Activated CD4-positive, alpha-beta memory T cell treated with anti-CD3 and anti-CD28 coated beads, Interleukin-2, amount 10 ng/mL, durations not matched to agents 7 days and 5 days (primary cell): ENCODE results near the gene ALAS1. TPM values are rescaled to one million over a fixed set of nuclear protein-coding genes. Genes with fewer than 3 reads are reported as not detected.
A peak's percentile ranks its signal among the peaks of the same experiment; 100 is the strongest.

ENCODE experiments used
- CTCF ChIA-PET: fragments of 350-600 bp; sonication (Branson Sonifier 250); formaldehyde crosslinking; loops from one replicate; lab custom pipeline; 2021; ENCODE audit warnings: antibody characterized with exemption, inconsistent platforms; lab: Charles Lee
- POLR2A ChIA-PET: fragments of 350-600 bp; sonication (Branson Sonifier 250); formaldehyde crosslinking; loops from one replicate; lab custom pipeline; 2021; ENCODE audit warnings: antibody characterized with exemption; lab: Charles Lee
- DNase-seq: peaks from one replicate; pipeline ENCODE4 v3.0.0-alpha.2; 2020
- H3K27ac Mint-ChIP-seq: one replicate; pipeline ENCODE4 v1.8.0; 2021; ENCODE audit warnings: mild to moderate bottlenecking, mixed read lengths
- H3K27me3 Mint-ChIP-seq: one replicate; pipeline ENCODE4 v1.8.0; 2021; ENCODE audit warnings: mixed read lengths
- H3K36me3 Mint-ChIP-seq: one replicate; pipeline ENCODE4 v1.8.0; 2021; ENCODE audit warnings: low read depth, mixed read lengths
- H3K4me1 Mint-ChIP-seq: one replicate; pipeline ENCODE4 v1.8.0; 2021; ENCODE audit warnings: mixed read lengths
- H3K4me3 Mint-ChIP-seq: one replicate; pipeline ENCODE4 v1.8.0; 2021; ENCODE audit warnings: mild to moderate bottlenecking, mixed read lengths
- H3K9me3 Mint-ChIP-seq: one replicate; pipeline ENCODE4 v1.8.0; 2021; ENCODE audit warnings: mixed read lengths
- total RNA-seq, 2 experiments: library from RNA; stranded (reverse); gene quantifications; one replicate each; pipeline ENCODE4 v1.2.3, GENCODE V29; 2021

ALAS1 gene
- total RNA-seq, 2 experiments from 2014 or later = 62.1 to 62.6 TPM

- no peaks in the 10 kb centered on the region for H3K9me3 Mint-ChIP-seq
- H3K27me3 Mint-ChIP-seq = no peaks in the 10 kb centered on the region
- ChIA-PET CTCF (interaction anchor here (0.7 to 2.6 kb wide), 4 partner anchors 11 to 133 kb away, joined by 3 to 16 read pairs (median 4); no protein-coding TSS in a partner anchor), POLR2A (interaction anchor here (1.1 to 1.6 kb wide), 3 partner anchors 9 to 15 kb away, joined by 3 to 5 read pairs (median 3); no protein-coding TSS in a partner anchor)
- H3K4me3 Mint-ChIP-seq = no peak overlapping the region
- H3K27ac Mint-ChIP-seq = no peak overlapping the region
- DNase-seq = no peak
- peaks cover 96% of the 10 kb centered on the region for H3K36me3 Mint-ChIP-seq
- peaks cover 49% of the 10 kb centered on the region for H3K4me1 Mint-ChIP-seq
Observed at GRCh38 chr3:52205727-52206372, 7.9 kb downstream of the ALAS1 start.

GRCh38 chr3:52208556-52208955 is 10.6 kb downstream of the ALAS1 start:
- Mint-ChIP-seq H3K27ac (no peak overlapping the region), H3K36me3 (peaks cover 95% of the 10 kb centered on the region), H3K27me3 (no peaks in the 10 kb centered on the region), H3K4me1 (peaks cover 31% of the 10 kb centered on the region), H3K9me3 (no peaks in the 10 kb centered on the region), H3K4me3 (no peak overlapping the region)
- CTCF ChIA-PET = interaction anchor here (1.4 to 5.9 kb wide), 2 partner anchors 12 to 23 kb away, joined by 4 to 43 read pairs; no protein-coding TSS in a partner anchor
- POLR2A ChIA-PET = no interaction called here
- no peak for DNase-seq

- no peak for DNase-seq
- Mint-ChIP-seq H3K27me3 (no peaks in the 10 kb centered on the region), H3K27ac (no peak overlapping the region), H3K4me1 (peaks cover 27% of the 10 kb centered on the region), H3K4me3 (no peak overlapping the region), H3K9me3 (no peaks in the 10 kb centered on the region), H3K36me3 (peaks cover 96% of the 10 kb centered on the region)
- ChIA-PET CTCF (interaction anchor here (1.4 to 5.9 kb wide), 2 partner anchors 11 to 21 kb away, joined by 4 to 43 read pairs; no protein-coding TSS in a partner anchor), POLR2A (interaction anchor here (0.8 to 1.4 kb wide), 2 partner anchors 11 to 13 kb away, joined by 3 read pairs; no protein-coding TSS in a partner anchor)
Observed at GRCh38 chr3:52210037-52210436, 12.1 kb downstream of the ALAS1 start.

DNA sequence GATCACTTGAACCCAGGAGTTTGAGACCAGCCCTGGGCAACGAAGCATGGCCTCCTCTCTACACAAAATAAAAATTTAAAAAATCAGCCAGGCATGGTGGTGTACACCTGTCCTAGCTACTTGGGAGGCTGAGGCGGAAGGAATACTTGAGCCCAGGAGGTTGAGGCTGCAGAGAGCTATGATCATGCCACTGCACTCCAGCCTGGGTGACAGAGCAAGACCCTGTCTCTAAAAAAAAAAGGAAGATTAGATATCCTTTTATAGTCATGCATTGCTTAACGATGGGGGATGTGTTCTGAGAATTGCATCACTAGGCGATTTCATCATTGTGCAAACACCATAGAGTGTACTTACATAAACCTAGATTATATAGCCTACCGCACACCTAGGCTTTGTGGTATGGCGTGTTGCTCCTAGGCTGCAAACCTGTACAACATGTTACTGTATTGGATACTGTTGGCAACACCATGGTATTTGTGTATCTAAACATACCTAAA is 12.6 kb downstream of the ALAS1 start:
- peaks cover 96% of the 10 kb centered on the region for H3K36me3 Mint-ChIP-seq

DNA sequence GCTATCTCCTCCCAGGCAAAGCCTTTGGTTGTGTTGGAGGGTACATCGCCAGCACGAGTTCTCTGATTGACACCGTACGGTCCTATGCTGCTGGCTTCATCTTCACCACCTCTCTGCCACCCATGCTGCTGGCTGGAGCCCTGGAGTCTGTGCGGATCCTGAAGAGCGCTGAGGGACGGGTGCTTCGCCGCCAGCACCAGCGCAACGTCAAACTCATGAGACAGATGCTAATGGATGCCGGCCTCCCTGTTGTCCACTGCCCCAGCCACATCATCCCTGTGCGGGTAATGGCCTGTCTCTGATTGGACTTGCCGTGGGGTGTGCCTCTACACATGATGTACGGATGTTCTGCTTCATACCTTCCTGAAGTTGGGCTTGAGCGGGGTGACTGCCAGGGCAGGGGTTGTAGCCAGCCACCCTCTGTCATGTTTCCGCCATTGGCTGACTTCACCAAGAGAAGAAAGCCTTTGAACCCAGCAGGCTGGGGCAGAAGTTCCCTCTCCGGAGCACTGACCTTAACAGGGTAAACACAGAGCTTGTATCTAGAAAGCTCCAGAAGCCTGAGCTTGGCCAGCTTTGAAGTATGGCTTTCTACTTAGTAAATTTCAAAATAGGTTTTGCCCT is 13.4 kb downstream of the ALAS1 start:
- H3K27me3 Mint-ChIP-seq = no peaks in the 10 kb centered on the region
- no peak overlapping the region for H3K27ac Mint-ChIP-seq
- no peaks in the 10 kb centered on the region for H3K9me3 Mint-ChIP-seq
- peaks cover 91% of the 10 kb centered on the region for H3K36me3 Mint-ChIP-seq
- no peak overlapping the region for H3K4me3 Mint-ChIP-seq
- ChIA-PET POLR2A (interaction anchor here (1.0 kb wide), 1 partner anchor 155 kb away, joined by 3 read pairs; the partner anchor contains the start of gene DUSP7), CTCF (interaction anchor here (1.4 to 5.9 kb wide), 2 partner anchors 9 to 21 kb away, joined by 3 to 43 read pairs; no protein-coding TSS in a partner anchor)
- H3K4me1 Mint-ChIP-seq = peaks cover 28% of the 10 kb centered on the region
- no peak for DNase-seq

More for the DNA sequence above, 12.6 kb downstream of the ALAS1 start:
- Mint-ChIP-seq H3K27me3 (no peaks in the 10 kb centered on the region), H3K9me3 (no peaks in the 10 kb centered on the region), H3K4me1 (peaks cover 27% of the 10 kb centered on the region), H3K27ac (no peak overlapping the region), H3K4me3 (no peak overlapping the region)
- no peak for DNase-seq
- CTCF ChIA-PET = interaction anchor here (1.4 to 5.9 kb wide), 2 partner anchors 10 to 22 kb away, joined by 3 to 43 read pairs; no protein-coding TSS in a partner anchor
- POLR2A ChIA-PET = interaction anchor here (0.8 to 1.4 kb wide), 2 partner anchors 11 to 13 kb away, joined by 3 read pairs; no protein-coding TSS in a partner anchor

- H3K27ac Mint-ChIP-seq = no peak overlapping the region
- DNase-seq = no peak
- peaks cover 79% of the 10 kb centered on the region for H3K36me3 Mint-ChIP-seq
- POLR2A ChIA-PET = no interaction called here
- CTCF ChIA-PET = interaction anchor here (5.9 kb wide), 1 partner anchor 8 kb away, joined by 43 read pairs; no protein-coding TSS in a partner anchor
- peaks cover 41% of the 10 kb centered on the region for H3K4me1 Mint-ChIP-seq
- no peak overlapping the region for H3K4me3 Mint-ChIP-seq
- H3K9me3 Mint-ChIP-seq = no peaks in the 10 kb centered on the region
- H3K27me3 Mint-ChIP-seq = no peaks in the 10 kb centered on the region
Observed at GRCh38 chr3:52213005-52213404, 15.0 kb downstream of the ALAS1 start.

- peaks cover 70% of the 10 kb centered on the region for H3K36me3 Mint-ChIP-seq
Observed at GRCh38 chr3:52213901-52214300, 15.9 kb downstream of the ALAS1 start.

DNA sequence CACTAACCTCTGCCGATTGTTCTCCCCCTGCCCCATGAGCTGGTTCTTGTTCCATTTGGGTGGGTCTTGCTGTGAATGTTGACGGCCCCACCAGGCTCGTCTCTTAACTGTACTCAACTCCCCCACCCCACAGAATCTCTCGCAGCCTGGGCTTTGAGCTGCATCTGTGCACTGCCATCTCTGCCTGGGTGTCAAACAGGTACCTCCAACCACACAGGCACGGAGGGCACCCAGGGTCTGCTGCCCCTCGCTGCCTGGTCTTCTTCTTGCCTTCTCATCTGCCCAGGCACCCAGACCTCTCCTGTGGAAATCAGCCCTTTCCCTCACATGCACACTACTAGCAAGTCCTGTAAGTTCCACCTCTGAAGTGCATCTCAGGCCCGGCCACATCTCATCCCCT is 17.4 kb downstream of the ALAS1 start:
- Mint-ChIP-seq H3K4me3 (no peak overlapping the region), H3K36me3 (peaks cover 58% of the 10 kb centered on the region), H3K27ac (peak overlapping the region; percentile 65), H3K27me3 (no peaks in the 10 kb centered on the region), H3K4me1 (peaks cover 63% of the 10 kb centered on the region), H3K9me3 (no peaks in the 10 kb centered on the region)
- ChIA-PET POLR2A (interaction anchor here (0.8 to 1.1 kb wide), 2 partner anchors 10 to 62 kb away, joined by 3 read pairs; no protein-coding TSS in a partner anchor), CTCF (no interaction called here)
- DNase-seq = no peak

More at GRCh38 chr3:52213901-52214300, 15.9 kb downstream of the ALAS1 start:
- ChIA-PET CTCF (no interaction called here), POLR2A (no interaction called here)
- H3K9me3 Mint-ChIP-seq = no peaks in the 10 kb centered on the region
- no peaks in the 10 kb centered on the region for H3K27me3 Mint-ChIP-seq
- no peak overlapping the region for H3K4me3 Mint-ChIP-seq
- no peak for DNase-seq
- peaks cover 50% of the 10 kb centered on the region for H3K4me1 Mint-ChIP-seq
- no peak overlapping the region for H3K27ac Mint-ChIP-seq

DNA sequence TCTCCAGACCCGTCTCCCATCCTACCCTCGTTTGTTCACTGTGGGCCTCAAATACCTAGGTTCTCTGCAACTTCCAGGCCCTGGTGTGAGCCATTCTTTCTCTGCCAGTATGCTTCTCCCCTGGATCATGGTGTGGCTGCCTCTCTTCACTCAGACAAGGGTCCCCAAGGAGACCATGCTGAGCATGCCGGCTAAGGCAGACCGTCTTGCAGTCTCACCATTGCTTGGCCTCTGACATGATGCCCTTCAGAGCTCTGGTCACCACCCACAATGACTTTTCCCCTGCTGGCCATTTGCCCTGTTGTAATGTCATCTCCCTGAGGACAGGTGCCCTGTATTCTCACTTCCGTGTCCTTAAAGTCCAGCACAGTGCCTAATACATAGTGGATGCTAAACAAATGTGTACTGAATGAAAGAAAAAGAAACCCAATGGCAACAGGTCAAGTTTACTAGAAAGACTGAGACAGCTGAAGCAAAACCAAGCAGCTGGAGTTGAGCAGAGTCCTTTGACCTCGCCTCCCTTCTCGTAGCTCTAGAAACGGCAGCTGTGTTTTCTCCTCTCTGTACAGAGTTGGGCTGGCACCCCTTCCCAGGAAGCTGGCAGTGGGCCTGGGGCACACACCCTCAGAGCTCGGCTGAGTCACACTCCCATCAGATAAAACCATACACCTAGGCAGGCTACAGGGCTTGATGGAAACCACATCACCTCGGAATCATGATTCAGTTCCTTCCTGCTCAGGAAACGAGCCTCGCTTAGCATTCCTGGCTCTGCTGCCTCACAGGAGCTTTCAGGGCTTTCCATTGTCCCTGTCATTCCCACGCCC is 18.8 kb downstream of the ALAS1 start:
- H3K4me3 Mint-ChIP-seq = peak overlapping the region; percentile 65
- H3K27ac Mint-ChIP-seq = peak overlapping the region; percentile 97
- H3K4me1 Mint-ChIP-seq = peaks cover 77% of the 10 kb centered on the region
- no peaks in the 10 kb centered on the region for H3K27me3 Mint-ChIP-seq
- peak; percentile 64 for DNase-seq
- CTCF ChIA-PET = interaction anchor here (1.0 to 7.3 kb wide), 6 partner anchors 10 to 163 kb away, joined by 3 to 138 read pairs (median 6); no protein-coding TSS in a partner anchor
- POLR2A ChIA-PET = interaction anchor here (0.5 to 11.1 kb wide), 14 partner anchors 14 to 234 kb away, joined by 3 to 121 read pairs (median 3); partner anchors contain the start of genes DUSP7, RPL29, TWF2 and WDR82
- H3K36me3 Mint-ChIP-seq = peaks cover 44% of the 10 kb centered on the region
- no peaks in the 10 kb centered on the region for H3K9me3 Mint-ChIP-seq

- peak overlapping the region; percentile 65 for H3K4me3 Mint-ChIP-seq
- CTCF ChIA-PET = interaction anchor here (0.5 to 7.3 kb wide), 8 partner anchors 7 to 419 kb away, joined by 3 to 138 read pairs (median 10); partner anchors contain the start of gene WDR82
Observed at GRCh38 chr3:52217409-52217805, 19.4 kb downstream of the ALAS1 start.

DNA sequence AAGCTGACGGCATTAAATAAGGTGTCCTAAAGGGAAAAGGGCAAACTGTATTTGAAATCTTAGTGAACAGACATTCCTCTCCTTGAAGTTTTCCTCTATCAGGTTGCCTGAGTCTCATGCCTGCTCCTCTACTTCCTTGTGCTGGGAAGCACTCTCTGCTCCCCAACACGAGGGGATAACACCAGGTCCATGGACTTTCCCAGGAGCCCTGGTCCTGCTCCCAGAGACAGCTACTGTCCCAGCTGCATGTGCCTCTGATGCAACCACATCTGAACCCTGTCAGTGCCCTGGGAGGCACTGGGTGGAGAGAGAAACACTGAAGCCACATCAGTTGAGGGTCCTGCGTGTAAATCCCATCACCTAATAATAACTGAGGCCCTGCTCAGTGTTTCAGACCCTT is 20.1 kb downstream of the ALAS1 start:
- POLR2A ChIA-PET = interaction anchor here (1.2 to 11.1 kb wide), 5 partner anchors 13 to 161 kb away, joined by 3 to 121 read pairs (median 5); partner anchors contain the start of genes DUSP7, TWF2 and WDR82
- Mint-ChIP-seq H3K36me3 (peaks cover 32% of the 10 kb centered on the region), H3K4me3 (peak overlapping the region; percentile 65), H3K4me1 (peaks cover 86% of the 10 kb centered on the region), H3K27me3 (no peaks in the 10 kb centered on the region), H3K9me3 (no peaks in the 10 kb centered on the region), H3K27ac (peak overlapping the region; percentile 97)
- DNase-seq = no peak
- CTCF ChIA-PET = interaction anchor here (0.5 to 7.3 kb wide), 12 partner anchors 8 to 419 kb away, joined by 3 to 138 read pairs (median 7); partner anchors contain the start of gene WDR82

More at GRCh38 chr3:52217409-52217805, 19.4 kb downstream of the ALAS1 start:
- H3K27ac Mint-ChIP-seq = peak overlapping the region; percentile 97
- POLR2A ChIA-PET = interaction anchor here (0.7 to 11.1 kb wide), 13 partner anchors 12 to 221 kb away, joined by 3 to 121 read pairs (median 3); partner anchors contain the start of genes DUSP7, RPL29, TWF2 and WDR82
- H3K9me3 Mint-ChIP-seq = no peaks in the 10 kb centered on the region
- peaks cover 81% of the 10 kb centered on the region for H3K4me1 Mint-ChIP-seq
- no peaks in the 10 kb centered on the region for H3K27me3 Mint-ChIP-seq
- H3K36me3 Mint-ChIP-seq = peaks cover 38% of the 10 kb centered on the region
- peak; percentile 33 for DNase-seq
